Osteoblast (primary cell): ENCODE measurements around the gene ERBB3. TPM values are rescaled to one million over a fixed set of nuclear protein-coding genes. Genes with fewer than 3 reads are reported as not detected.

Experiments
- DNase-seq: peaks from one replicate; pipeline ENCODE4 v3.0.0; 2011; ENCODE audit warnings: low spot score, mixed read lengths; ENCODE audit not compliant: insufficient read length; ENCODE audit errors: missing footprints
- H2AFZ ChIP-seq: 2 replicates; pipeline ENCODE4 v1.6.0; 2011; ENCODE audit warnings: mild to moderate bottlenecking, low read length
- H3K27ac ChIP-seq: 2 replicates; pipeline ENCODE4 v1.5.1; 2011; ENCODE audit warnings: mild to moderate bottlenecking, low read depth, low read length, moderate library complexity
- H3K27me3 ChIP-seq: 2 replicates; pipeline ENCODE4 v1.6.0; 2012; ENCODE audit warnings: mild to moderate bottlenecking, control low read depth, inconsistent platforms, low read length, moderate library complexity; ENCODE audit not compliant: insufficient read depth
- H3K36me3 ChIP-seq: 2 replicates; pipeline ENCODE4 v1.5.1; 2011; ENCODE audit warnings: mild to moderate bottlenecking, low read length, control low read depth, moderate library complexity; ENCODE audit not compliant: insufficient read depth
- H3K4me1 ChIP-seq: 2 replicates; pipeline ENCODE4 v1.5.1; 2011; ENCODE audit warnings: mild to moderate bottlenecking, low read length, control low read depth, moderate library complexity; ENCODE audit not compliant: insufficient read depth
- H3K4me2 ChIP-seq: 2 replicates; pipeline ENCODE4 v1.6.0; 2011; ENCODE audit warnings: mild to moderate bottlenecking, low read length; ENCODE audit not compliant: insufficient read depth
- H3K4me3 ChIP-seq: fragments of 200-600 bp; sonication (generic); 3 replicates; pipeline ENCODE4 v1.5.1; 2012; ENCODE audit warnings: mild to moderate bottlenecking, low read length, inconsistent platforms; ENCODE audit not compliant: insufficient read depth
- H3K79me2 ChIP-seq: 2 replicates; pipeline ENCODE4 v1.6.0; 2012; ENCODE audit warnings: mild to moderate bottlenecking, low read length, control low read depth, inconsistent platforms; ENCODE audit not compliant: insufficient read depth
- H3K9me3 ChIP-seq: 2 replicates; pipeline ENCODE4 v1.5.1; 2011; ENCODE audit warnings: low read depth, low read length, control low read depth
- H4K20me1 ChIP-seq: 2 replicates; pipeline ENCODE4 v1.6.0; 2012; ENCODE audit warnings: mild to moderate bottlenecking, low read length, control low read depth; ENCODE audit not compliant: insufficient read depth
- CTCF ChIP-seq: IDR thresholded peaks from 2 replicates; pipeline ENCODE4 v1.5.1; 2011; ENCODE audit warnings: mild to moderate bottlenecking, low read depth, low read length, moderate library complexity; ENCODE audit errors: extremely low read depth
- total RNA-seq: library from RNA; depleted of rRNA; stranded (reverse); fragments of >200 nt; gene quantifications from 2 replicates; pipeline ENCODE4 v1.2.3, GENCODE V29; 2012

ERBB3 gene
- total RNA-seq, 1 donor, result 1.1 TPM

- peak; percentile 70 for DNase-seq
Observed at GRCh38 chr12:56128670-56129205, 48.8 kb downstream of the ERBB3 start.

GRCh38 chr12:56129206-56129941 lies 49.4 kb downstream of the ERBB3 start:
- peak; percentile 89 for DNase-seq
- no peaks in the 10 kb centered on the region for H3K27me3 ChIP-seq
- H3K79me2 ChIP-seq, result peaks cover 25% of the 10 kb centered on the region
- peak overlapping the region; percentile 92 for H3K4me2 ChIP-seq
- H3K27ac ChIP-seq, result peak overlapping the region; percentile 65
- H3K36me3 ChIP-seq, result peaks cover 39% of the 10 kb centered on the region
- no peaks in the 10 kb centered on the region for H4K20me1 ChIP-seq
- peak overlapping the region; percentile 51 for H2AFZ ChIP-seq
- no peaks in the 10 kb centered on the region for H3K9me3 ChIP-seq
- no peak for TF ChIP-seq CTCF
- peaks cover 23% of the 10 kb centered on the region for H3K4me1 ChIP-seq
- peak overlapping the region; percentile 86 for H3K4me3 ChIP-seq

More at GRCh38 chr12:56128670-56129205, 48.8 kb downstream of the ERBB3 start:
- Histone ChIP-seq H3K4me2 (peak overlapping the region; percentile 92), H3K36me3 (peaks cover 33% of the 10 kb centered on the region), H3K4me1 (peaks cover 23% of the 10 kb centered on the region), H3K4me3 (peak overlapping the region; percentile 86), H3K9me3 (no peaks in the 10 kb centered on the region), H4K20me1 (no peaks in the 10 kb centered on the region), H3K79me2 (peaks cover 31% of the 10 kb centered on the region), H3K27me3 (no peaks in the 10 kb centered on the region), H3K27ac (peak overlapping the region; percentile 65), H2AFZ (peak overlapping the region; percentile 51)
- no peak for TF ChIP-seq CTCF

GRCh38 chr12:56129942-56130495 lies 50.1 kb downstream of the ERBB3 start:
- Histone ChIP-seq H3K79me2 (peaks cover 25% of the 10 kb centered on the region), H3K27ac (no peak overlapping the region), H2AFZ (no peak overlapping the region), H3K9me3 (no peaks in the 10 kb centered on the region), H3K36me3 (peaks cover 39% of the 10 kb centered on the region), H3K27me3 (no peaks in the 10 kb centered on the region), H3K4me1 (peaks cover 23% of the 10 kb centered on the region), H4K20me1 (no peaks in the 10 kb centered on the region), H3K4me2 (peak overlapping the region; percentile 92), H3K4me3 (peak overlapping the region; percentile 86)
- no peak for TF ChIP-seq CTCF
- no peak for DNase-seq

- peaks cover 44% of the 10 kb centered on the region for H3K36me3 ChIP-seq
- H3K27ac ChIP-seq, result no peak overlapping the region
- H2AFZ ChIP-seq, result no peak overlapping the region
- no peak for DNase-seq
- TF ChIP-seq CTCF, result no peak
- no peaks in the 10 kb centered on the region for H3K9me3 ChIP-seq
- no peaks in the 10 kb centered on the region for H4K20me1 ChIP-seq
- no peak overlapping the region for H3K4me2 ChIP-seq
- H3K27me3 ChIP-seq, result no peaks in the 10 kb centered on the region
- H3K4me1 ChIP-seq, result peaks cover 23% of the 10 kb centered on the region
- H3K79me2 ChIP-seq, result peaks cover 25% of the 10 kb centered on the region
- H3K4me3 ChIP-seq, result no peak overlapping the region
Observed at GRCh38 chr12:56130876-56131275, 50.9 kb downstream of the ERBB3 start.
